HEK293 (cell line): ENCODE results near the gene AADAC.
"Not testable (repeated sequence)": the region's sequence is repeated elsewhere in the genome, so short reads cannot be mapped to it uniquely, and the experiment has no call there.

Experiments
- CTCF ChIA-PET: fragments of 350-600 bp; formaldehyde crosslinking; extraction: SDS; loops from one replicate; lab custom pipeline; 2021; ENCODE audit warnings: antibody characterized with exemption; lab: Yijun Ruan, JAX
- POLR2A ChIA-PET: fragments of 300-600 bp; formaldehyde crosslinking; extraction: SDS; loops from one replicate; lab custom pipeline; 2020; ENCODE audit warnings: antibody characterized with exemption, inconsistent platforms; lab: Yijun Ruan, JAX
- H3K27ac ChIP-seq: fragments of 200-500 bp; sonication (Bioruptor generic); 2 replicates; pipeline ENCODE4 v1.5.1; 2014; ENCODE audit warnings: low read depth, low read length, control low read depth, inconsistent platforms; ENCODE audit errors: extremely low read depth
- H3K36me3 ChIP-seq, 2 experiments: fragments of 200-500 bp in 1 of 2; sonication (Bioruptor generic) in 1 of 2; 1 replicate in 1 of 2; 2 replicates in 1 of 2; pipeline ENCODE4 v1.5.1; 2014 to 2017; ENCODE audit warnings: inconsistent platforms in 2 of 2, low read length in 2 of 2; ENCODE audit not compliant: control insufficient read depth in 2 of 2, insufficient read depth in 1 of 2
- H3K4me1 ChIP-seq: fragments of 200-500 bp; sonication (Bioruptor generic); 2 replicates; pipeline ENCODE4 v1.5.1; 2014; ENCODE audit warnings: mild to moderate bottlenecking, low read length, inconsistent platforms; ENCODE audit not compliant: control insufficient read depth, insufficient read depth
- H3K4me3 ChIP-seq: 2 replicates; pipeline ENCODE4 v1.5.1; 2011; ENCODE audit warnings: low read depth, mild to moderate bottlenecking, control low read depth, low read length, moderate library complexity
- H3K9me3 ChIP-seq: fragments of 200-500 bp; sonication (Bioruptor generic); 2 replicates; pipeline ENCODE4 v1.5.1; 2014; ENCODE audit warnings: low read depth, low read length, inconsistent platforms; ENCODE audit not compliant: control insufficient read depth, insufficient read depth
- FEZF1 ChIP-seq: fragments of 450-650 bp; formaldehyde crosslinking; IDR thresholded peaks from 2 replicates; pipeline ENCODE4 v1.5.1; 2016; ENCODE audit warnings: missing biosample characterization, missing genetic modification characterization
- GFI1B ChIP-seq: fragments of 450-650 bp; formaldehyde crosslinking; IDR thresholded peaks from 2 replicates; pipeline ENCODE4 v1.5.1; 2016; ENCODE audit warnings: missing biosample characterization, missing genetic modification characterization
- KLF1 ChIP-seq: fragments of 450-650 bp; formaldehyde crosslinking; IDR thresholded peaks from 2 replicates; pipeline ENCODE4 v1.5.1; 2016; ENCODE audit warnings: missing biosample characterization, missing genetic modification characterization
- OVOL3 ChIP-seq: fragments of 450-650 bp; formaldehyde crosslinking; IDR thresholded peaks from 2 replicates; pipeline ENCODE4 v1.5.1; 2016; ENCODE audit warnings: missing biosample characterization, missing genetic modification characterization
- SETDB1 ChIP-seq: IDR thresholded peaks from one replicate; pipeline ENCODE4 v1.6.1; 2017; ENCODE audit warnings: mild to moderate bottlenecking, low read length, moderate library complexity, mixed read lengths; ENCODE audit not compliant: insufficient read length
- SP7 ChIP-seq: fragments of 450-650 bp; formaldehyde crosslinking; IDR thresholded peaks from 2 replicates; pipeline ENCODE4 v1.5.1; 2016; ENCODE audit warnings: missing biosample characterization, missing genetic modification characterization
- ZFP37 ChIP-seq: fragments of 450-650 bp; formaldehyde crosslinking; IDR thresholded peaks from 2 replicates; pipeline ENCODE4 v1.5.1; 2016; ENCODE audit warnings: missing biosample characterization, missing genetic modification characterization
- ZNF114 ChIP-seq: fragments of 450-650 bp; formaldehyde crosslinking; IDR thresholded peaks from 2 replicates; pipeline ENCODE4 v1.5.0; 2017; ENCODE audit warnings: missing biosample characterization, missing genetic modification characterization
- ZNF184 ChIP-seq: fragments of 450-650 bp; IDR thresholded peaks from 2 replicates; pipeline ENCODE4 v1.5.1; 2018; ENCODE audit warnings: missing biosample characterization, mild to moderate bottlenecking, missing genetic modification characterization
- ZNF24 ChIP-seq: fragments of 450-650 bp; formaldehyde crosslinking; IDR thresholded peaks from 2 replicates; pipeline ENCODE4 v1.5.1; 2016; ENCODE audit warnings: missing biosample characterization, missing genetic modification characterization
- ZNF274 ChIP-seq, 2 experiments: fragments of 200-500 bp in 1 of 2; fragments of 450-650 bp in 1 of 2; sonication (Bioruptor generic) in 1 of 2; formaldehyde crosslinking in 1 of 2; IDR thresholded peaks; 2 replicates each; pipeline versions ENCODE4 v1.5.1 to v1.6.1; 2014 to 2016; ENCODE audit warnings: borderline replicate concordance in 1 of 2, inconsistent platforms in 1 of 2, low read length in 1 of 2, missing biosample characterization in 1 of 2, missing genetic modification characterization in 1 of 2
- ZNF292 ChIP-seq: fragments of 450-650 bp; formaldehyde crosslinking; IDR thresholded peaks from 2 replicates; pipeline ENCODE4 v1.5.1; 2016; ENCODE audit warnings: low read depth, missing biosample characterization, missing genetic modification characterization, borderline replicate concordance
- ZNF350 ChIP-seq: fragments of 450-650 bp; formaldehyde crosslinking; IDR thresholded peaks from 2 replicates; pipeline ENCODE4 v1.5.0; 2017; ENCODE audit warnings: missing biosample characterization, mild to moderate bottlenecking, missing genetic modification characterization
- ZNF529 ChIP-seq: fragments of 450-650 bp; formaldehyde crosslinking; IDR thresholded peaks from 2 replicates; pipeline ENCODE4 v1.5.1; 2017; ENCODE audit warnings: missing genetic modification characterization, missing biosample characterization; ENCODE audit not compliant: insufficient replicate concordance
- ZNF544 ChIP-seq: fragments of 450-650 bp; formaldehyde crosslinking; IDR thresholded peaks from 2 replicates; pipeline ENCODE4 v1.5.0; 2017; ENCODE audit warnings: missing biosample characterization, missing genetic modification characterization
- ZNF548 ChIP-seq: fragments of 450-650 bp; formaldehyde crosslinking; IDR thresholded peaks from 2 replicates; pipeline ENCODE4 v1.5.1; 2016; ENCODE audit warnings: missing biosample characterization, missing genetic modification characterization
- ZNF560 ChIP-seq: fragments of 450-650 bp; formaldehyde crosslinking; IDR thresholded peaks from 2 replicates; pipeline ENCODE4 v1.5.1; 2017; ENCODE audit warnings: missing biosample characterization, missing genetic modification characterization, borderline replicate concordance
- ZNF629 ChIP-seq: fragments of 450-650 bp; formaldehyde crosslinking; IDR thresholded peaks from 2 replicates; pipeline ENCODE4 v1.5.1; 2017; ENCODE audit warnings: missing biosample characterization, missing genetic modification characterization
- ZNF660 ChIP-seq: fragments of 450-650 bp; IDR thresholded peaks from 2 replicates; pipeline ENCODE4 v1.5.1; 2018; ENCODE audit warnings: missing biosample characterization, mild to moderate bottlenecking, missing genetic modification characterization
- ZNF701 ChIP-seq: fragments of 450-650 bp; formaldehyde crosslinking; IDR thresholded peaks from 2 replicates; pipeline ENCODE4 v1.5.1; 2016; ENCODE audit warnings: missing biosample characterization, missing genetic modification characterization
- TF ChIP-seq, protein P1 (sequence below): fragments of 450-650 bp; formaldehyde crosslinking; IDR thresholded peaks from 2 replicates; pipeline ENCODE4 v1.5.1; 2016; ENCODE audit warnings: missing biosample characterization, missing genetic modification characterization, borderline replicate concordance
- TF ChIP-seq, protein P2 (sequence below): IDR thresholded peaks from 2 replicates; pipeline ENCODE4 v1.6.1; 2011; ENCODE audit warnings: mild to moderate bottlenecking, low read depth, low read length, borderline replicate concordance

The AADAC gene

DNA sequence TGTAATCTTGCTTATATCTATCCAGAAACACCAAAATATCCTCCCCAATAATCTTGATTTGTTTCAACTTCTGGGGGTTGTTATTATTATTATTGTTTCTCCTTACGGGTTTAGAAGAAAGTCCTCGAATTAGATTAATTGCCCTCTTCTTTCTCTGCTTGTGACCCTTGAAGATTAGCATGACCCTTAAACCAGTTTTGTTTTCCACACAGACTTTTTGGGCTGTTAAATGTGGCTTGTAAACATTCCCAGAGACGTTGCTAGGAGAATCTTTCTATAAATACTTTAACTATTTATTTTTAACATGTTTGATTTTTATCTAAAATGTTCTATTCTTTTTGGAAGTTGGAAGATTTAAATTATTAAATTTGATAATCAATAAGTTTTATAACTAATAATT, 55.3 kb downstream of the AADAC start (continued):
- no peak for TF ChIP-seq ZFP37

DNA sequence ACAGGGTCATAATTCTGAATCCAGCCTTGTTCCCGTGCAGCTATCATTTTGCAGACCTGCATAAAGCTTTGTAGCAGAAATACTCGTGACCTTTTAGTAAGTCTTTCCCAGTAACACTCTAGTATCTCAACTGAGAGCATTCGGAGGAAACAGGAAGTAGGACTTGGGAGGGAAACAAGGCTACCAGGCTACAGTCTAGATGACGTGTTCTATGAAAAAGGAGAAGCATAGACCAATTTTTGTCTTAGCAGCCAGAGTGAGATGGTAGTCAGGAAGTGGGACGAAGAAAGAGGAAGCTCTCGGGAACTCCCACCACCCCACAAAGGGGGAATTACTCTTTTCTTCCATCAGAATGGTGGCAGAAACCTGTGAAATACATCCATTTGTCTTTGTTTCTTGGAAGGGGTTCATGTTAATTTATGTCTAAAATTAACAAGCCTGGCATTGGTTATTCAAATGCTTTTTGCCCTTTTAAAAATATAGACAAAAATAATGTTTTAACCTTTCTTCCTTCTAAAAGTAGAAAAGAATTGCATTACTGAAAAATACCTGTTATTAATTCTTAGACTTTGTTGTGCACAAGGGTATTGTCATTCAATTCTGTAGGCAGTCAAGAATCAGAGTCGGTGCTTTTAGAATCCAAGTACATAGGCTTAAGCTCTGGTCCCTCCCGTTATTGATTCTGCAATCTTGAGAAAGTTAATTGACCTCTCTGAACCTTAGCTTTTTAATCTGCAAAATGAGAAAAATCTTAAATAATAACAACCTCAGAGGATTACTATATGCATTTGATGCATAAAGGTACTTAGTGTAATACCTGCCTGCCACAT, 57.9 kb downstream of the AADAC start:
- POLR2A ChIA-PET = no interaction called here
- TF ChIP-seq ZNF350 (tag by site-specific recombination) (no peak), ZNF274 (IDR thresholded peaks at IDR 0.05; ENCODE audit: low read length) (no peak), ZNF274 (tag by site-specific recombination; IDR thresholded peaks at IDR 0.05; ENCODE audit: borderline replicate concordance) (no peak), ZNF548 (no peak), FEZF1 (tag by site-specific recombination) (no peak), ZNF701 (tag by site-specific recombination) (no peak), ZNF184 (tag by site-specific recombination) (no peak), ZNF629 (tag by site-specific recombination) (no peak), KLF1 (tag by site-specific recombination) (no peak), SETDB1 (peak; percentile 24)
- TF ChIP-seq, all 188 proteins: peak for 1
- H3K36me3 ChIP-seq = no peaks in the 10 kb centered on the region
- H3K27ac ChIP-seq = no peak overlapping the region
- H3K4me1 ChIP-seq = no peaks in the 10 kb centered on the region
- CTCF ChIA-PET = no interaction called here
- H3K9me3 ChIP-seq = no peaks in the 10 kb centered on the region
- no peak overlapping the region for H3K4me3 ChIP-seq

DNA sequence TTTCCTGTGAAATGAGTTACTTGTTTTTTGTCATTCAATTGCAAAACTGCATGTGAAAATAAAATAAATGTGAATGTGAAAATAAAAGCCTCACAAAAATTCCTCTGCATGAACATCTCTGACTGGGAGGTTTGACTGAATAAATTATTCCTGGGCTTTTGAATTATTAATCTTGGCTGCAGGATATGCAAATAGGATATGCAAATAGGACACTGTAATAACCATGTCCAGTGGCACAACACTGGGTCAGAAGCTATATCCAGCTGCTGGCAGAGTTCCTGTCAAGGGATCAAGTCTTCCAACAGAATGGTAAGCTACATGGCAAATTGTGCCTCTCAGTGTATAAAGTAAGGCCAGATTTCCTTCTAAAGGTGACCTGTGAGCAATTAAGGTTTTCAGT, 59.5 kb downstream of the AADAC start, which contains the start of gene SUCNR1:
Gene SUCNR1 (plus strand): TSS at position 246 of the 400 bp plus-strand sequence. CDS start 6,250 bp downstream, outside the sequence.
- no peak for TF ChIP-seq SP7 (tag by site-specific recombination)
- TF ChIP-seq GFI1B (tag by site-specific recombination) = no peak
- TF ChIP-seq ZNF544 (tag by site-specific recombination) = no peak
- TF ChIP-seq, protein P1, sequence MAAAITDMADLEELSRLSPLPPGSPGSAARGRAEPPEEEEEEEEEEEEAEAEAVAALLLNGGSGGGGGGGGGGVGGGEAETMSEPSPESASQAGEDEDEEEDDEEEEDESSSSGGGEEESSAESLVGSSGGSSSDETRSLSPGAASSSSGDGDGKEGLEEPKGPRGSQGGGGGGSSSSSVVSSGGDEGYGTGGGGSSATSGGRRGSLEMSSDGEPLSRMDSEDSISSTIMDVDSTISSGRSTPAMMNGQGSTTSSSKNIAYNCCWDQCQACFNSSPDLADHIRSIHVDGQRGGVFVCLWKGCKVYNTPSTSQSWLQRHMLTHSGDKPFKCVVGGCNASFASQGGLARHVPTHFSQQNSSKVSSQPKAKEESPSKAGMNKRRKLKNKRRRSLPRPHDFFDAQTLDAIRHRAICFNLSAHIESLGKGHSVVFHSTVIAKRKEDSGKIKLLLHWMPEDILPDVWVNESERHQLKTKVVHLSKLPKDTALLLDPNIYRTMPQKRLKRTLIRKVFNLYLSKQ (tag by site-specific recombination) = no peak
- no peak for TF ChIP-seq ZNF24 (tag by site-specific recombination)
- no peak for TF ChIP-seq OVOL3 (tag by site-specific recombination)
- no peak for TF ChIP-seq ZNF292
- TF ChIP-seq ZNF660 (tag by site-specific recombination) = no peak
- TF ChIP-seq ZNF529 (tag by site-specific recombination) = no peak
- no peak for TF ChIP-seq ZNF350 (tag by site-specific recombination)
- TF ChIP-seq ZNF114 (tag by site-specific recombination) = no peak
- TF ChIP-seq, protein P2, sequence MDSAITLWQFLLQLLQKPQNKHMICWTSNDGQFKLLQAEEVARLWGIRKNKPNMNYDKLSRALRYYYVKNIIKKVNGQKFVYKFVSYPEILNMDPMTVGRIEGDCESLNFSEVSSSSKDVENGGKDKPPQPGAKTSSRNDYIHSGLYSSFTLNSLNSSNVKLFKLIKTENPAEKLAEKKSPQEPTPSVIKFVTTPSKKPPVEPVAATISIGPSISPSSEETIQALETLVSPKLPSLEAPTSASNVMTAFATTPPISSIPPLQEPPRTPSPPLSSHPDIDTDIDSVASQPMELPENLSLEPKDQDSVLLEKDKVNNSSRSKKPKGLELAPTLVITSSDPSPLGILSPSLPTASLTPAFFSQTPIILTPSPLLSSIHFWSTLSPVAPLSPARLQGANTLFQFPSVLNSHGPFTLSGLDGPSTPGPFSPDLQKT = no peak
- TF ChIP-seq ZNF629 (tag by site-specific recombination) = no peak
- TF ChIP-seq ZNF560 = no peak
- CTCF ChIA-PET = interaction anchor here (0.6 to 1.0 kb wide), 2 partner anchors 45 to 449 kb away, joined by 3 read pairs; no protein-coding TSS in a partner anchor

DNA sequence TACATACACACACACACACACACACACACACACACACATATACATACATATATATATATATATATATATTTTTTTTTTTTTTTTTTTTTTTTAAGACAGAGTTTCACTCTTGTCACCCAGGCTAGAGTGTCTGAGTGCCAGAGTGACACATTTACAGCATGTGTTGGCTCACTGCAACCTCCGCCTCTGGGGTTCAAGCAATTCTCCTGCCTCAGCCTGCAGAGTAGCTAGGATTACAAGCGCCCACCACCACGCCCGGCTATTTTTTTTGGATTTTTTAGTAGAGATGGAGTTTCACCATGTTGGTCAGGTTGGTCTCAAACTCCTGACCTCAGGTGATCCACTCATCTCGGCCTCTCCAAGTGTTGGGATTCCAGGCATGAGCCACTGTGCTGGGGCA, 60.2 kb downstream of the AADAC start:
- H3K4me1 ChIP-seq, H3K36me3 ChIP-seq, H3K9me3 ChIP-seq, POLR2A ChIA-PET, H3K4me3 ChIP-seq, H3K27ac ChIP-seq: not testable (repeated sequence)
- CTCF ChIA-PET = interaction anchor here (0.6 to 1.0 kb wide), 2 partner anchors 44 to 449 kb away, joined by 3 read pairs; no protein-coding TSS in a partner anchor

More for the DNA sequence above, 59.5 kb downstream of the AADAC start, which contains the start of gene SUCNR1:
- POLR2A ChIA-PET = no interaction called here
- Histone ChIP-seq H3K4me1 (no peaks in the 10 kb centered on the region), H3K4me3 (no peak within 1 kb of the TSS), H3K9me3 (no peaks in the 10 kb centered on the region), H3K36me3 (no peaks in the 10 kb centered on the region), H3K27ac (no peak within 1 kb of the TSS)
